Trophoblast cell (in vitro differentiated cells and primary cell): Measurements from ENCODE around the gene FAM163A.
"Not testable (repeated sequence)": the region's sequence is repeated elsewhere in the genome, so short reads cannot be mapped to it uniquely, and the experiment has no call there.

Source experiments
- DNase-seq, 2 donors: peaks; one replicate each; pipeline ENCODE4 v3.0.0-alpha.2; 2016
- H2AFZ ChIP-seq: 2 replicates; pipeline ENCODE4 v1.6.1; 2013; ENCODE audit warnings: low read length, moderate library complexity, mild to moderate bottlenecking; ENCODE audit not compliant: insufficient read depth, poor library complexity
- H2AK5ac ChIP-seq: 2 replicates; pipeline ENCODE4 v1.6.1; 2013; ENCODE audit warnings: mild to moderate bottlenecking, low read length
- H2BK120ac ChIP-seq: 2 replicates; pipeline ENCODE4 v1.6.1; 2013; ENCODE audit warnings: low read length, mild to moderate bottlenecking, moderate library complexity; ENCODE audit not compliant: insufficient read depth, poor library complexity
- H2BK12ac ChIP-seq: 2 replicates; pipeline ENCODE4 v1.6.1; 2013; ENCODE audit warnings: mild to moderate bottlenecking, low read length, moderate library complexity
- H2BK5ac ChIP-seq: 2 replicates; pipeline ENCODE4 v1.6.1; 2013; ENCODE audit warnings: low read length, low read depth, moderate library complexity, mild to moderate bottlenecking; ENCODE audit not compliant: poor library complexity
- H3K14ac ChIP-seq: 2 replicates; pipeline ENCODE4 v1.6.1; 2013; ENCODE audit warnings: mild to moderate bottlenecking, low read length
- H3K18ac ChIP-seq: 2 replicates; pipeline ENCODE4 v1.6.1; 2013; ENCODE audit warnings: mild to moderate bottlenecking, low read length
- H3K23ac ChIP-seq: 2 replicates; pipeline ENCODE4 v1.6.1; 2013; ENCODE audit warnings: low read length
- H3K27ac ChIP-seq: 2 replicates; pipeline ENCODE4 v1.5.1; 2013; ENCODE audit warnings: low read depth, mild to moderate bottlenecking, inconsistent platforms, low read length, moderate library complexity
- H3K27me3 ChIP-seq: 2 replicates; pipeline ENCODE4 v1.6.1; 2013; ENCODE audit warnings: inconsistent platforms, mild to moderate bottlenecking, low read length, moderate library complexity; ENCODE audit not compliant: insufficient read depth
- H3K36me3 ChIP-seq, 2 experiments: 1 replicate in 1 of 2; 2 replicates in 1 of 2; pipeline ENCODE4 v1.6.1; 2013; ENCODE audit warnings: low read length in 2 of 2, mild to moderate bottlenecking in 2 of 2, moderate library complexity in 1 of 2; ENCODE audit not compliant: insufficient read depth in 2 of 2, control insufficient read depth in 1 of 2
- H3K4ac ChIP-seq: 2 replicates; pipeline ENCODE4 v1.6.1; 2013; ENCODE audit warnings: low read depth, mild to moderate bottlenecking, low read length, moderate library complexity
- H3K4me1 ChIP-seq, 2 experiments: 1 replicate in 1 of 2; 2 replicates in 1 of 2; pipeline ENCODE4 v1.6.1; 2013; ENCODE audit warnings: low read length in 2 of 2, mild to moderate bottlenecking in 2 of 2, moderate library complexity in 1 of 2; ENCODE audit not compliant: insufficient read depth in 2 of 2, control insufficient read depth in 1 of 2
- H3K4me2 ChIP-seq: 2 replicates; pipeline ENCODE4 v1.6.1; 2013; ENCODE audit warnings: inconsistent platforms, mild to moderate bottlenecking, low read length, moderate library complexity
- H3K4me3 ChIP-seq: 2 replicates; pipeline ENCODE4 v1.5.1; 2013; ENCODE audit warnings: mild to moderate bottlenecking, low read depth, low read length, inconsistent platforms
- H3K79me1 ChIP-seq: one replicate; pipeline ENCODE4 v1.6.1; 2013; ENCODE audit warnings: low read length
- H3K79me2 ChIP-seq: 2 replicates; pipeline ENCODE4 v1.6.1; 2013; ENCODE audit warnings: low read length, mild to moderate bottlenecking; ENCODE audit not compliant: control insufficient read depth, insufficient read depth, poor library complexity
- H3K9ac ChIP-seq: 2 replicates; pipeline ENCODE4 v1.6.1; 2013; ENCODE audit warnings: mild to moderate bottlenecking, low read length
- H3K9me3 ChIP-seq: 2 replicates; pipeline ENCODE4 v1.6.1; 2013; ENCODE audit warnings: low read depth, mild to moderate bottlenecking, control low read depth, inconsistent platforms, low read length; ENCODE audit not compliant: insufficient read depth
- H4K12ac ChIP-seq: 2 replicates; pipeline ENCODE4 v1.6.1; 2013; ENCODE audit warnings: low read depth, mild to moderate bottlenecking, low read length, moderate library complexity
- H4K8ac ChIP-seq: 2 replicates; pipeline ENCODE4 v1.6.1; 2013; ENCODE audit warnings: low read depth, mild to moderate bottlenecking, low read length, moderate library complexity
- H4K91ac ChIP-seq: one replicate; pipeline ENCODE4 v1.6.1; 2013; ENCODE audit warnings: low read depth, mild to moderate bottlenecking, low read length, moderate library complexity
- WGBS: extraction: QIAGEN DNeasy Blood & Tissue Kit; methylation state at CpG from one replicate; pipeline ENCODE4 v1.1.7; 2013; ENCODE audit warnings: missing lambda C conversion rate; ENCODE audit not compliant: insufficient read length, insufficient coverage; ENCODE audit errors: extremely low coverage; 5-methylcytosine and 5-hydroxymethylcytosine counted together

Gene FAM163A

DNA sequence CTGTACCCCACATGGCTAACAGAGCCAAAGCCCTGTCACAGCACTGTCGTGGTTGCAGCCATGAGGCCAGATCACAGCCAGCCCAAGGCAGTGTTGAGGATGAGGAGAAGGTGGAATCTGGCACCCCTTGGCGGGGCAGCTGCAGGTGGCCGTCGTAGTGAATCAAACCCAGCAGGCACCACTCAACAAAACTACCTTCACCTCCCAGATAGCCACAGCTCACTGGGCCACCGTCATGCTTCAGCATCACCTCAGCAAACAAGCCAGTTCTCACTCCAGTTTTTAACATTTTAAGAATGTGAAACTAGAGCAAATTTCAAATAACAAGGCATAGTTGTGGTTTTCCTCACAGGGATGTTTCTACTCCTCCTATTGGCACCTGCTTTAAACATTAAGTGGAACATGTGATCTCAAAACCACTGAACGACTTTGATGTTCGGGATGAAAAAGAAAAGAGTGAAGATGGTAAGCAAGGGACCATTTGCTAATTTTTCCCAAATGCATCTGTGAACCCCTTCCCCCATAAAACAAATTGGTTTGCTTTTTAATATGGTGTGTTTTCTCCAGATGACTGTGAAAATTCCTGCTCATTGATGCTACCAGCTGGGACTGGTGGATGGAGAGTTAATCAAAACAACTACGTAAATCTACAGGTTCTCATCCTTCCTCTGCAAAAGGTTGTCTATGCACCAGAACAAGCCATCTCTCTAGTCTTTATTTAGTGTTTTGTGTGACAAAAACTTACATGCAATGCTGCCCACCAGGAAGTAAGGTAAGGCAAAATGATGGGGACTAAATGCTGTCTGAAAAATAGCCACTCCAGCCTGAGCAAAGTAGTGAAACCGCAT is 89.0 kb downstream of the FAM163A start:
- Histone ChIP-seq H3K18ac (no peak overlapping the region), H3K27me3 (no peaks in the 10 kb centered on the region), H3K27ac (no peak overlapping the region), H3K9me3 (no peaks in the 10 kb centered on the region), H3K36me3 (peaks cover 0 to 2% of the 10 kb centered on the region in 2 experiments), H3K4me1 (no peaks in the 10 kb centered on the region), H2BK120ac (no peak overlapping the region), H3K4me3 (no peak overlapping the region), H3K79me2 (no peaks in the 10 kb centered on the region), H4K12ac (no peak overlapping the region), H4K91ac (no peak overlapping the region), H2AFZ (no peak overlapping the region), H3K9ac (no peak overlapping the region), H3K23ac (no peak overlapping the region), H4K8ac (no peak overlapping the region), H3K4ac (no peak overlapping the region), H2BK12ac (no peak overlapping the region), H3K14ac (no peak overlapping the region), H2BK5ac (no peak overlapping the region), H3K79me1 (no peaks in the 10 kb centered on the region), H3K4me2 (no peak overlapping the region), H2AK5ac (no peak overlapping the region)
- peak; percentile 18 to 56 for DNase-seq
- no CpG with 5 or more reads among the region's 9 CpGs for WGBS

DNA sequence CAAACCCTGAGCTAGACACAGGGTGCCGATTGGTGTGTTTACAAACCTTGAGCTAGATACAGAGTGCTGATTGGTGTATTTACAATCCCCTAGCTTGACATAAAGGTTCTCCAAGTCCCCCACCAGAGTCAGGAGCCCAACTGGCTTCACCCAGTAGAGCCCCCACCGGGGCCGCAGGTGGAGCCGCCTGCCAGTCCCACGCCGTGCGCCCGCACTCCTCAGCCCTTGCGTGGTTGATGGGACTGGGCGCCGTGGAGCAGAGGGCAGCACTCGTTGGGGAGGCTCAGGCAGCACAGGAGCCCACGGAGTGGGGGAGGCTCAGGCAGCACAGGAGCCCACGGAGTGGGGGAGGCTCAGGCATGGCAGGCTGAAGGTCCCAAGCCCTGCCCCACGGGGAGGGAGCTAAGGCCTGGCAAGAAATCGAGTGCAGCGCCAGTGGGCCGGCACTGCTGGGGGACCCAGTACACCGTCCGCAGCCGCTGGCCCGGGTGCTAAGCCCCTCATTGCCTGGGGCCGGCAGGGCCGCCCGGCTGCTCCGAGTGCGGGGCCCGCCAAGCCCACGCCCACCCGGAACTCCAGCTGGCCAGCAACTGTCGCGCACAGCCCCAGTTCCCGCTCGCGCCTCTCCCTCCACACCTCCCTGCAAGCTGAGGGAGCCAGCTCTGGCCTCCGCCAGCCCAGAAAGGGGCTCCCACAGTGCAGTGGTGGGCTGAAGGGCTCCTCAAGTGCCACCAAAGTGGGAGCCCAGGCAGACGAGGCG is 93.8 kb downstream of the FAM163A start:
- not testable (repeated sequence) for H3K23ac ChIP-seq, H4K8ac ChIP-seq, H3K27me3 ChIP-seq, DNase-seq, H3K4me3 ChIP-seq, H4K91ac ChIP-seq, H4K12ac ChIP-seq, H2AK5ac ChIP-seq, H3K79me2 ChIP-seq, H3K4ac ChIP-seq, H3K27ac ChIP-seq, H2BK5ac ChIP-seq, H2AFZ ChIP-seq, H3K36me3 ChIP-seq, H3K9me3 ChIP-seq, H2BK120ac ChIP-seq, H2BK12ac ChIP-seq, H3K79me1 ChIP-seq, H3K4me2 ChIP-seq, H3K9ac ChIP-seq, H3K18ac ChIP-seq, H3K14ac ChIP-seq
- peaks cover 9 to 11% of the 10 kb centered on the region in 2 experiments for H3K4me1 ChIP-seq
- no CpG with 5 or more reads among the region's 38 CpGs for WGBS

DNA sequence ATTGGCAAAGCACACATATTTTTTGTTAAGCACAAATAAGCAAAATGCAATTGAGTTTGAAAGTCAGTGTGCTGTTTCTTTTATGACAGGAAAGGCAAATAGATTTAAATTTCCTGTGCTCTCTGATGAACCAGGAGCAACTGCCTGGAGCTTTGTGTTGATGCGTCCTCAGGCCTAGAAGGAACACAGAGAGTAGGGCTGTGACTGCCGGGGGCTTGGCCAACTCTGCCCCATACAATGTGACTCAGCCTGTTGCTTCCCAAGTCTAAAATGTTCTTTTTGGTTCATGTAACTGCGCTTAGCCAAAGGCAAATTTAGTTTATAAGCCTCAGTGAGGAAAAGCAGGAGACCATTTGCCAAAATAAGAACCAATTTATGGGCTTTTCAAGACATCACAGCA is 97.0 kb downstream of the FAM163A start:
- WGBS: no CpG with 5 or more reads among the region's 3 CpGs
- Histone ChIP-seq H3K23ac (no peak overlapping the region), H4K12ac (no peak overlapping the region), H3K14ac (no peak overlapping the region), H2AK5ac (no peak overlapping the region), H2BK12ac (no peak overlapping the region), H3K4me3 (no peak overlapping the region), H3K36me3 (peaks cover 8 to 9% of the 10 kb centered on the region in 2 experiments), H3K79me1 (peaks cover 3% of the 10 kb centered on the region), H3K79me2 (no peaks in the 10 kb centered on the region), H3K4ac (no peak overlapping the region), H4K91ac (no peak overlapping the region), H3K9me3 (no peaks in the 10 kb centered on the region), H3K4me2 (no peak overlapping the region), H2BK120ac (no peak overlapping the region), H3K27me3 (no peaks in the 10 kb centered on the region), H3K18ac (no peak overlapping the region), H3K4me1 (peaks cover 9 to 11% of the 10 kb centered on the region in 2 experiments), H2BK5ac (no peak overlapping the region), H4K8ac (no peak overlapping the region), H2AFZ (no peak overlapping the region), H3K9ac (no peak overlapping the region), H3K27ac (peak overlapping the region; percentile 16)
- peak in 1 of 2 donors; percentile 5 for DNase-seq

DNA sequence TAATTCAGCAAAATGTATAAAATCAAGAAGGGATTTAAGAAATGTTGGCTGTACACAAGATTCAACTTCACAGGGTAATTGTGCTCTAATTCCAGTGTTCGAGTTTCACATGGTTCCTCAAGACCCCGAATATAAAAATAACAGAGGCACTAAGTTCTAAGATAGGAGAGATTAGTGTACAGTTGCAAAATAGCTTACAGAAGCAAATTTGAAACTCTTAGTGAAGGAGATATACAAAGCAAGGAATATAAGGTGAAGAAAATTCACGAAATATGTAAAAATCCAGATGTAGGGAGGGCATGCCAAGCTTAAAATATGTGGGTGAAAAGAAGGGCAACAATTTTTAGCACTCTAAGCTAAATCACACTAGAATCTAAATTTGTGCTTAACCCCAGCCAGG is 105.1 kb downstream of the FAM163A start:
- Histone ChIP-seq H4K8ac (no peak overlapping the region), H3K9me3 (no peaks in the 10 kb centered on the region), H3K9ac (no peak overlapping the region), H2BK120ac (no peak overlapping the region), H4K12ac (no peak overlapping the region), H3K79me1 (no peaks in the 10 kb centered on the region), H3K4ac (no peak overlapping the region), H3K79me2 (no peaks in the 10 kb centered on the region), H3K4me1 (no peaks in the 10 kb centered on the region), H2AFZ (no peak overlapping the region), H3K14ac (no peak overlapping the region), H3K36me3 (peaks cover 24 to 30% of the 10 kb centered on the region in 2 experiments), H2AK5ac (no peak overlapping the region), H3K27ac (no peak overlapping the region), H2BK12ac (no peak overlapping the region), H3K4me2 (no peak overlapping the region), H4K91ac (no peak overlapping the region), H3K27me3 (no peaks in the 10 kb centered on the region), H3K4me3 (no peak overlapping the region), H3K23ac (no peak overlapping the region), H2BK5ac (no peak overlapping the region), H3K18ac (no peak overlapping the region)
- no peak for DNase-seq
- WGBS: no CpG with 5 or more reads among the region's 3 CpGs
